Body of pancreas (tissue), 4 donors: Measurements from ENCODE around the gene ADORA1. TPM values are rescaled to one million over a fixed set of nuclear protein-coding genes. Genes with fewer than 3 reads are reported as not detected.

Experiments
- ATAC-seq: fragments of 150-250 bp; one replicate; pipeline ENCODE4 v1.9.1; 2016
- DNase-seq, 4 donors: peaks; one replicate each; pipeline ENCODE4 v3.0.0-alpha.2; 2019
- H3K27ac ChIP-seq, 4 donors: fragments of 200-600 bp; sonication (generic); 1 replicate in 3 of 4; 2 replicates in 1 of 4; pipeline versions ENCODE4 v1.5.1 to v1.6.1; 2016 to 2019; ENCODE audit warnings: mild to moderate bottlenecking in 1 of 4, mixed read lengths in 1 of 4, moderate library complexity in 1 of 4
- H3K27me3 ChIP-seq, 2 donors: fragments of 200-600 bp; sonication (generic); one replicate each; pipeline ENCODE4 v1.6.0; 2016; ENCODE audit warnings: mild to moderate bottlenecking in 1 of 2
- H3K36me3 ChIP-seq, 2 donors: fragments of 200-600 bp; sonication (generic); replicated peaks in 1 of 2; 2 replicates each; pipeline ENCODE4 v1.5.1; 2016; ENCODE audit warnings: low read depth in 2 of 2; ENCODE audit not compliant: insufficient read depth in 1 of 2
- H3K4me1 ChIP-seq: fragments of 200-600 bp; sonication (generic); one replicate; pipeline ENCODE4 v1.6.0; 2016
- H3K4me3 ChIP-seq, 2 donors: fragments of 200-600 bp; sonication (generic); 1 replicate in 1 of 2; 2 replicates in 1 of 2; pipeline ENCODE4 v1.5.1; 2016 to 2019
- H3K9me3 ChIP-seq, 3 donors: fragments of 200-600 bp; sonication (generic); 1 replicate in 2 of 3; 2 replicates in 1 of 3; pipeline ENCODE4 v1.5.1; 2016
- CTCF ChIP-seq, 7 experiments: fragments of 450-650 bp in 4 of 7; fragments of 200-600 bp in 3 of 7; sonication (generic) in 3 of 7; IDR thresholded peaks; one replicate each; pipeline ENCODE4 v1.5.1; 2016 to 2019; ENCODE audit warnings: antibody characterized with exemption in 7 of 7
- POLR2A ChIP-seq, 3 donors: fragments of 450-650 bp; IDR thresholded peaks; one replicate each; pipeline ENCODE4 v1.6.1; 2016; ENCODE audit warnings: antibody characterized with exemption in 3 of 3, mild to moderate bottlenecking in 2 of 3
- WGBS, 2 donors: methylation state at CpG; one replicate each; pipeline ENCODE4 v1.1.5; 2017; 5-methylcytosine and 5-hydroxymethylcytosine counted together
- intact Hi-C: fragments of 100-400 bp; cut with DNase I; formaldehyde crosslinking; loops from one replicate; pipeline ENCODE4 v1.15.1; 2023
- total RNA-seq, 2 donors: library from RNA; depleted of rRNA; stranded (reverse); fragments of >200 nt; gene quantifications; one replicate each; pipeline ENCODE4 v1.1.0, GENCODE V29; 2016

Gene ADORA1
- total RNA-seq, 2 donors from 2014 or later, result 16.1 to 21.1 TPM

- intact Hi-C loops, result no loop called here
- no peaks in the 10 kb centered on the region for H3K36me3 ChIP-seq
- H3K4me3 ChIP-seq, result no peak overlapping the region
- WGBS, 2 donors, result 73 to 75% methylated on average over 9 to 10 of the region's 14 CpGs
- no peak overlapping the region for H3K27ac ChIP-seq
- TF ChIP-seq CTCF (IDR thresholded peaks at IDR 0.05), result peak in 5 of 7 experiments; percentile 1 to 23 (median 20)
- no peak for TF ChIP-seq POLR2A (IDR thresholded peaks at IDR 0.05)
- H3K27me3 ChIP-seq, result no peaks in the 10 kb centered on the region
- no peaks in the 10 kb centered on the region for H3K4me1 ChIP-seq
- H3K9me3 ChIP-seq, result no peaks in the 10 kb centered on the region
- no peak for ATAC-seq
- peak in 1 of 4 donors; percentile 22 for DNase-seq
These were observed 42.7 kb upstream of the ADORA1 start for GRCh38 chr1:203084588-203085527.

DNA sequence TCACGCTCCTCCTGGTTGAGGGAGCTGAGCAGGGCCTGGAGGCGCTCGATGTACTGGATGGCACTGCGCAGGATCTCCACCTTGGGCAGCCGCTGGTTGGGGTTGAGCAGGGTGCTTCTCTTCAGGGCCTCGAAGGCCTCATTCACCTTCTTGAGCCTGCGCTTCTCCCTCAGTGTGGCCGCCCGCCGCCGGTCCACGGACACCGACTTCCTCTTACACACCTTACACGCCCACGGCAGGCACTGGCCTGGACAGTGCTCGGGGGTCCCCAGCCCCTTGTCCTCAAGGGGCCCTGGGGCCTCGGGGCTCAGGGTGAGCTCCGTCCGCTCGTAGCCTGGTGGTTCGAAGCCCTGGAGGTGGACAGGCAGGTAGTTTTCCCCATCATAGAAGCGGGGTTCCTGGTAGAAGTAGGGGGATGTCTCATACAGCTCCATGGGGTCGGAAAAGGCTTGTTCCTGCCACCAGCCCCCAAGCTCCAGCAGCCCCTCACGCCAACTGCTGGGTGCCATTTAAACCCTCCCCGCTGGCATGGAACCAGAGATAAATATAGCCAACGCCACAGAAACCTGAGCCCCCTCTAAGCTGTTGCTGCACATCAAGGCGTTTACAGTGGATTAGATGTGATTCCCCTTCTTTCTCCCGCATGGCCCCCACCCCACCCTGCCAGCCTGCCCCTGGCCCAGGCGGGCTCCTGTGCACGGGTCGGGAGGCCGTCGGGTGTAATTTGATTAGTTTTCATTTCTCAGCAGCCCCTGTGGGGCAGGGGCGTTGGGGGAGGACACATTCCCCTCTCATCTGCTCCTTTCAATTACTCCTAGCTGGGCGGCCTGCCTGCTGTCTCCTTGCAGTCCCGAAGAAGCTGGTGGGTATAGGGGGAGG is 41.8 kb upstream of the ADORA1 start, which contains the start of gene MYOG:
Gene MYOG (minus strand): TSS at position 485 of the 879 bp plus-strand sequence. CDS start 51 bp downstream, at position 434.
- no peak within 1 kb of the TSS for H3K4me3 ChIP-seq
- intact Hi-C loops, result no loop called here
- H3K9me3 ChIP-seq, result no peaks in the 10 kb centered on the region
- WGBS, 2 donors, result 64 to 84% methylated on average over 7 to 32 of the region's 36 CpGs
- H3K27me3 ChIP-seq, result no peaks in the 10 kb centered on the region
- no peak for ATAC-seq
- TF ChIP-seq CTCF (IDR thresholded peaks at IDR 0.05) (no peak), POLR2A (IDR thresholded peaks at IDR 0.05) (no peak)
- no peaks in the 10 kb centered on the region for H3K36me3 ChIP-seq
- DNase-seq, result no peak
- H3K4me1 ChIP-seq, result no peaks in the 10 kb centered on the region
- no peak within 1 kb of the TSS for H3K27ac ChIP-seq

DNA sequence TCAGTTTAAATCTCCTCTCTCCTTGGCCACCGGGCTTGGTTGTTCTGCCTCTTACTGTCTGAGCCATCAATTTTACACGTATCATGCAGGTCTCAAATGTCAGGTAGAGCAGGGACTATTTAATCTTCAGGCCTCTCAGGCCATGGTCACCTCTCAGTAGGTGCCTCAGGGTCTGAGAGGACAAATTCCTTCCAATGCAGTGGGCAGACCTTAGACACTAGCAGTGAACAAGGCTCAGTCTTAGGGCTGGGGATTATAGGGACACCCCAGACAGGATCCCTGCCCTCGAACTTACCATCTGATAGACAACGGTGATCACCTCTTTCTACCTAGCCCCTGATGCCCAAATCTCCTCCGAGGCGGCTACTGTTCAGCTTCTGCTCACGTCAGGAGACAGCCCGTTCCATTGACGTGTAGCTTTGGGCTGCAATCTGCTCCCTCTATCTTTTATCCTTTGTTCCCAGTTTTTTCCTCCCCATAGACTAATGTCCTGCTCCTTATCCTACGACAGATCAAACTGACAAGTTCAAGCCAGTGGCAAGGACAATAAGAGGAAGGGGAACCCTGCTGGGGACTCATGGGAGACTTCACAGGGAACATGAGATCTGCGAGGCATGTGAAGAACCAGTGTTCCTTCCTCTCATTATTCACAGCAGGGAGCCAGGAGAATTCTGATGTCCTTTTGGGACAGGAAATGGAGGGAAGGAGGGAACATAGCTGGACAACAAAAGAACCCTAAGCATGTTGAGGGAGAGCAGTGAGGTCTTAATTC is 40.3 kb upstream of the ADORA1 start:
- no peak for DNase-seq
- ATAC-seq, result no peak
- Histone ChIP-seq H3K9me3 (no peaks in the 10 kb centered on the region), H3K27me3 (no peaks in the 10 kb centered on the region), H3K4me3 (no peak overlapping the region), H3K4me1 (no peaks in the 10 kb centered on the region), H3K36me3 (no peaks in the 10 kb centered on the region), H3K27ac (no peak overlapping the region)
- WGBS, 2 donors, result 68 to 73% methylated on average over 11 of the region's 11 CpGs
- intact Hi-C loops, result no loop called here
- TF ChIP-seq CTCF (IDR thresholded peaks at IDR 0.05), result no peak
- no peak for TF ChIP-seq POLR2A (IDR thresholded peaks at IDR 0.05)

GRCh38 chr1:203088441-203088840 is 39.1 kb upstream of the ADORA1 start:
- no peak for DNase-seq
- TF ChIP-seq CTCF (IDR thresholded peaks at IDR 0.05) (no peak), POLR2A (IDR thresholded peaks at IDR 0.05) (no peak)
- no peaks in the 10 kb centered on the region for H3K9me3 ChIP-seq
- ATAC-seq, result no peak
- no peaks in the 10 kb centered on the region for H3K4me1 ChIP-seq
- H3K36me3 ChIP-seq, result no peaks in the 10 kb centered on the region
- H3K4me3 ChIP-seq, result no peak overlapping the region
- no peaks in the 10 kb centered on the region for H3K27me3 ChIP-seq
- WGBS, 2 donors, result 62 to 84% methylated on average over 3 of the region's 3 CpGs
- intact Hi-C loops, result no loop called here
- no peak overlapping the region for H3K27ac ChIP-seq
